GM12892 (cell line): ENCODE data around the gene C10orf105.

ENCODE experiments used
- POLR2A ChIP-seq: IDR thresholded peaks from 2 replicates; pipeline ENCODE4 v1.6.1; 2011; ENCODE audit warnings: low read depth, low read length, control low read depth
- POLR2AphosphoS5 ChIP-seq: IDR thresholded peaks from 2 replicates; pipeline ENCODE4 v1.6.1; 2011; ENCODE audit warnings: low read depth, low read length, control low read depth
- TAF1 ChIP-seq: IDR thresholded peaks from 2 replicates; pipeline ENCODE4 v1.6.1; 2011; ENCODE audit warnings: low read depth, mild to moderate bottlenecking, control low read depth, low read length, borderline replicate concordance

DNA sequence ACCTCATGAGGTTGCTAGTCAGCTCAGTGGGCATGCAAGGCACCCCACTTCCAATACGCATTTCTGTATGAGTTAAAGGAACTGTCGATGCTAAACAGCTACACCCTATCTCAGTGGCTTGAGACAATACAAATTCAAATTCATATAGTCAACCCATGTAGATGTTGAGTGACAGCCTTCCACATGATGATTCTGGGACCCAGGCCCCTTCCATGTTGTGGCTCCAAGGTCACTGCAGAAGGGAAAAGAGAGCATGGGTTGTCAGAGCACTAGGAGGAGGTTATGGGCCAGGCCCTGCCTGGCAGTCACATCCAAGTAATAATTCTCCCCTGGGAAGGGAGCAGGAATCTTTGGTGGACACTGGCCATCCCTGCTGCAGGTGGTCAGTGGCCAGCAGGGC lies 28.2 kb downstream of the C10orf105 start:
- TF ChIP-seq TAF1: no peak
- TF ChIP-seq POLR2A: no peak
- no peak for TF ChIP-seq POLR2AphosphoS5
